GM21737 (cell line): ENCODE results near the gene FGFBP1.

Experiments
- ATAC-seq: cut with Tn5 transposase; IDR thresholded peaks from one replicate; pipeline ENCODE4 v1.9.1; 2021; ENCODE audit warnings: mild to moderate bottlenecking, moderate library complexity; ENCODE audit not compliant: unreplicated experiment

FGFBP1 gene

GRCh38 chr4:15913631-15913970, 24.9 kb downstream of the FGFBP1 start:
- no peak for ATAC-seq

GRCh38 chr4:15912961-15913630, 25.4 kb downstream of the FGFBP1 start:
- ATAC-seq = no peak

- ATAC-seq = no peak
These were observed 26.3 kb downstream of the FGFBP1 start for GRCh38 chr4:15912236-15912635.

GRCh38 chr4:15910155-15910940, 28.2 kb downstream of the FGFBP1 start:
- ATAC-seq = no peak

- no peak for ATAC-seq
These were observed 31.1 kb downstream of the FGFBP1 start for GRCh38 chr4:15907430-15907829.

- ATAC-seq = no peak
These were observed 32.5 kb downstream of the FGFBP1 start for GRCh38 chr4:15906020-15906443.

GRCh38 chr4:15902746-15903145, 35.8 kb downstream of the FGFBP1 start:
- ATAC-seq = no peak

GRCh38 chr4:15901998-15902397, 36.5 kb downstream of the FGFBP1 start:
- ATAC-seq = no peak

GRCh38 chr4:15901007-15901406, 37.5 kb downstream of the FGFBP1 start:
- ATAC-seq = no peak

GRCh38 chr4:15899511-15899910, 39.0 kb downstream of the FGFBP1 start:
- no peak for ATAC-seq

- no peak for ATAC-seq
These were observed 39.6 kb downstream of the FGFBP1 start for GRCh38 chr4:15898902-15899301.

- no peak for ATAC-seq
These were observed 41.0 kb downstream of the FGFBP1 start for GRCh38 chr4:15897577-15897976.

- no peak for ATAC-seq
These were observed 43.3 kb downstream of the FGFBP1 start for GRCh38 chr4:15894921-15895916.

- ATAC-seq = no peak
These were observed 44.1 kb downstream of the FGFBP1 start for GRCh38 chr4:15894393-15894792.

- ATAC-seq = no peak
These were observed 44.6 kb downstream of the FGFBP1 start for GRCh38 chr4:15893962-15894361.

- no peak for ATAC-seq
These were observed 47.2 kb downstream of the FGFBP1 start for GRCh38 chr4:15891312-15891711.

GRCh38 chr4:15890246-15890829, 48.2 kb downstream of the FGFBP1 start:
- ATAC-seq = no peak

GRCh38 chr4:15888515-15888914, 50.0 kb downstream of the FGFBP1 start:
- no peak for ATAC-seq
